Limb (tissue), 2 donors: ENCODE results near the gene GPR107.

Experiments used
- DNase-seq, 2 donors: peaks; one replicate each; pipeline ENCODE4 v3.0.0-alpha.2; 2016; ENCODE audit errors: extremely low spot score in 2 of 2

GPR107 gene

GRCh38 chr9:130053109-130053503 is 600 bp upstream of the GPR107 start:
- DNase-seq, result no peak

- DNase-seq, result no peak
Observed at GRCh38 chr9:130054325-130054786, 650 bp downstream of the GPR107 start.

GRCh38 chr9:130054820-130055219 is 1.1 kb downstream of the GPR107 start:
- DNase-seq, result no peak

- no peak for DNase-seq
Observed at GRCh38 chr9:130058154-130058553, 4.4 kb downstream of the GPR107 start.

- no peak for DNase-seq
Observed at GRCh38 chr9:130058887-130059286, 5.2 kb downstream of the GPR107 start.

GRCh38 chr9:130060296-130060695 is 6.6 kb downstream of the GPR107 start:
- DNase-seq, result no peak

GRCh38 chr9:130062750-130063149 is 9.0 kb downstream of the GPR107 start:
- DNase-seq, result no peak

GRCh38 chr9:130064621-130065020 is 10.9 kb downstream of the GPR107 start:
- DNase-seq, result no peak

- no peak for DNase-seq
Observed at GRCh38 chr9:130069048-130069447, 15.3 kb downstream of the GPR107 start.

GRCh38 chr9:130072515-130073235 is 19.0 kb downstream of the GPR107 start:
- no peak for DNase-seq

GRCh38 chr9:130073373-130073772 is 19.7 kb downstream of the GPR107 start:
- DNase-seq, result no peak

GRCh38 chr9:130078547-130078946 is 24.8 kb downstream of the GPR107 start:
- DNase-seq, result no peak

- no peak for DNase-seq
Observed at GRCh38 chr9:130084337-130084736, 30.6 kb downstream of the GPR107 start.

- no peak for DNase-seq
Observed at GRCh38 chr9:130088051-130088450, 34.3 kb downstream of the GPR107 start.

- DNase-seq, result no peak
Observed at GRCh38 chr9:130089141-130089540, 35.4 kb downstream of the GPR107 start.

- DNase-seq, result no peak
Observed at GRCh38 chr9:130090915-130091314, 37.2 kb downstream of the GPR107 start.

- DNase-seq, result peak in 1 of 2 donors; percentile 29
Observed at GRCh38 chr9:130092910-130093309, 39.2 kb downstream of the GPR107 start.

GRCh38 chr9:130095872-130096271 is 42.2 kb downstream of the GPR107 start:
- no peak for DNase-seq

- DNase-seq, result no peak
Observed at GRCh38 chr9:130100681-130101080, 47.0 kb downstream of the GPR107 start.

- no peak for DNase-seq
Observed at GRCh38 chr9:130101915-130102314, 48.2 kb downstream of the GPR107 start.

GRCh38 chr9:130104491-130105193 is 50.9 kb downstream of the GPR107 start:
- no peak for DNase-seq

- DNase-seq, result no peak
Observed at GRCh38 chr9:130106860-130107233, 53.1 kb downstream of the GPR107 start.
